K562 (cell line): ENCODE results near the gene PRM3. TPM values are rescaled to one million over a fixed set of nuclear protein-coding genes. Genes with fewer than 3 reads are reported as not detected.

ENCODE experiments used
- BCL6 ChIP-seq: fragments of 250-450 bp; sonication (Bioruptor Pico); IDR thresholded peaks from 2 replicates; pipeline ENCODE4 v1.4.0; 2020
- DNMT1 ChIP-seq: fragments of 450-650 bp; IDR thresholded peaks from 2 replicates; pipeline ENCODE4 v1.6.1; 2016; ENCODE audit warnings: antibody characterized with exemption, mild to moderate bottlenecking
- MYNN ChIP-seq, 2 experiments: sonication (generic); formaldehyde crosslinking in 1 of 2; IDR thresholded peaks; 2 replicates each; pipeline versions ENCODE4 v1.5.0 to v1.6.1; 2016 to 2020; ENCODE audit warnings: antibody characterized with exemption in 1 of 2, missing genetic modification reagents in 1 of 2
- NEUROD1 ChIP-seq: fragments of 150-350 bp; IDR thresholded peaks from 2 replicates; pipeline ENCODE4 v1.6.1; 2014; ENCODE audit warnings: borderline replicate concordance, low read length, low read depth; ENCODE audit not compliant: partially characterized antibody
- NFIC ChIP-seq: fragments of 450-650 bp; IDR thresholded peaks from 2 replicates; pipeline ENCODE4 v1.6.1; 2017; ENCODE audit warnings: mild to moderate bottlenecking, inconsistent platforms
- PTBP1 ChIP-seq: fragments of 200-400 bp; formaldehyde crosslinking; IDR thresholded peaks from 2 replicates; pipeline ENCODE4 v1.6.1; 2017; ENCODE audit warnings: low read depth, low read length
- SMAD4 ChIP-seq: fragments of 250-450 bp; sonication (Bioruptor Pico); conservative IDR thresholded peaks from 2 replicates; pipeline ENCODE4 v1.8.0; 2021; ENCODE audit warnings: inconsistent platforms, mild to moderate bottlenecking, moderate library complexity
- ZFP1 ChIP-seq: fragments of 450-650 bp; formaldehyde crosslinking; IDR thresholded peaks from 2 replicates; pipeline ENCODE4 v1.4.0; 2020; ENCODE audit warnings: mild to moderate bottlenecking, mixed read lengths
- ZNF561 ChIP-seq: fragments of 450-650 bp; formaldehyde crosslinking; conservative IDR thresholded peaks from 2 replicates; pipeline ENCODE4 v1.4.0; 2020; ENCODE audit warnings: mild to moderate bottlenecking, moderate library complexity
- ZNF583 ChIP-seq: fragments of 250-450 bp; sonication (Bioruptor Pico); IDR thresholded peaks from 2 replicates; pipeline ENCODE4 v1.4.0; 2020
- polyA plus RNA-seq, 8 experiments: library from polyadenylated mRNA; depleted of rRNA in 4 of 8; stranded (reverse) in 5 of 8; unstranded in 3 of 8; fragments of >200 nt; fragmentation: Nextera tagmentation in 2 of 8; fragmentation: Illumina TruSeq in 1 of 8; extraction: Ambion mirVana in 2 of 8; extraction: Trizol in 1 of 8; gene quantifications; 2 replicates each; pipeline versions ENCODE4 v1.2.1 to v1.2.3, GENCODE V29; 2011 to 2014; ENCODE audit warnings: inconsistent platforms in 1 of 8, missing spikeins in 1 of 8
- total RNA-seq, 7 experiments: library from RNA; depleted of rRNA in 6 of 7; stranded (reverse); fragments of >200 nt in 6 of 7; fragmentation: Illumina TruSeq in 2 of 7; extraction: Trizol in 2 of 7; gene quantifications; 2 replicates each; pipeline versions ENCODE4 v1.2.1 to v1.2.3, GENCODE V29; 2011 to 2021; ENCODE audit warnings: low replicate concordance in 1 of 7
- TF ChIP-seq, protein P1 (sequence below): fragments of 450-650 bp; IDR thresholded peaks from 2 replicates; pipeline ENCODE4 v1.6.1; 2016; ENCODE audit warnings: missing biosample characterization, missing genetic modification characterization
- TF ChIP-seq, protein P2 (sequence below): fragments of 450-650 bp; IDR thresholded peaks from 2 replicates; pipeline ENCODE4 v1.6.1; 2016; ENCODE audit warnings: mild to moderate bottlenecking, moderate library complexity
- TF ChIP-seq, protein P3 (sequence below): fragments of 450-650 bp; formaldehyde crosslinking; IDR thresholded peaks from 2 replicates; pipeline ENCODE4 v1.4.0; 2022; ENCODE audit warnings: missing genetic modification characterization

The PRM3 gene
- total and polyA plus RNA-seq, 9 of the 15 experiments (the other 6 are each of a cell fraction or from before 2014, with no cell fraction given): not detected

DNA sequence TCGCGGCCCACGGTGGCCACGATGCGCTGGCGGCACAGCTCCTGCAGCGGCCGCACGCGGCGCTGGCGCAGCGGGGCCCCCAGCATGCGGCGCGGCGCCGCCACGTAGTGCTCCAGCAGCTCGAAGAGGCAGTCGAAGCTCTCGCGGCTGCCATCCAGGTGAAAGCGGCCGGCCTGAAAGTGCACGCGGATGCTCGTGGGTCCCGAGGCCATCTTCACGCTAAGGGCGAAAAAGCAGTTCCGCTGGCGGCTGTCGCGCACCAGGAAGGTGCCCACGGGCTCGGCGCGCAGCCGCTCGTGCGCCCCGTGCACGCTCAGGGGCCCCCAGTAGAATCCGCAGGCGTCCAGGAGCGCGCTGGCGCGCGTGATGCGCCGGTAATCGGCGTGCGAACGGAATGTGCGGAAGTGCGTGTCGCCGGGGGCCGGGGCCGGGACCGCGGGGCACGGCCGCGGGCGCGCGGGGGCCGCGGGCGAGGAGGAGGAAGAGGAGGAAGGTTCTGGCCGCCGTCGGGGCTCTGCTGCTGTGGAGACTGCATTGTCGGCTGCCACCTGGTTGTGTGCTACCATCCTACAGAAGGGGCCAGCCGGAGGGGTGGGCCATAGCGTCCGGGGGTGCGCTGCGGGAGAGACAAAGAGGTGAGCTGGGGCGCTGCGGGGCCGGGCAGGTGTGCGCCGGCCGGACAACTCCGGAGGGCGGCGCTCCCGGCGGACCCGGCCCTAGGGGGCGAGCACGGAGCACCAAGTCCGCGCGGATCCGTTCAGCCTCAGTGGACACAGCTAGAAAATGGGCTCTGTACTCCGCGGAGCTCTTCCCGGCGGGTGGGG is 18.3 kb downstream of the PRM3 start (continued):
- TF ChIP-seq MYNN (IDR thresholded peaks at IDR 0.05) (no peak), MYNN (CRISPR knock-in tag; IDR thresholded peaks at IDR 0.05) (no peak), ZFP1 (CRISPR knock-in tag) (peak; percentile 46; the same call in 1 of the 2 replicates), NEUROD1 (no peak), SMAD4 (CRISPR knock-in tag) (peak; percentile 74), DNMT1 (no peak), BCL6 (no peak), NFIC (peak; percentile 34; the same call in 1 of the 2 replicates), ZNF561 (CRISPR knock-in tag) (no peak), PTBP1 (peak; percentile 71; the same call in 1 of the 2 replicates), ZNF583 (CRISPR knock-in tag) (peak; percentile 62; the same call in 1 of the 2 replicates)
- TF ChIP-seq, protein P1, sequence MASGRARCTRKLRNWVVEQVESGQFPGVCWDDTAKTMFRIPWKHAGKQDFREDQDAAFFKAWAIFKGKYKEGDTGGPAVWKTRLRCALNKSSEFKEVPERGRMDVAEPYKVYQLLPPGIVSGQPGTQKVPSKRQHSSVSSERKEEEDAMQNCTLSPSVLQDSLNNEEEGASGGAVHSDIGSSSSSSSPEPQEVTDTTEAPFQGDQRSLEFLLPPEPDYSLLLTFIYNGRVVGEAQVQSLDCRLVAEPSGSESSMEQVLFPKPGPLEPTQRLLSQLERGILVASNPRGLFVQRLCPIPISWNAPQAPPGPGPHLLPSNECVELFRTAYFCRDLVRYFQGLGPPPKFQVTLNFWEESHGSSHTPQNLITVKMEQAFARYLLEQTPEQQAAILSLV (tag): no peak
- TF ChIP-seq, protein P2, sequence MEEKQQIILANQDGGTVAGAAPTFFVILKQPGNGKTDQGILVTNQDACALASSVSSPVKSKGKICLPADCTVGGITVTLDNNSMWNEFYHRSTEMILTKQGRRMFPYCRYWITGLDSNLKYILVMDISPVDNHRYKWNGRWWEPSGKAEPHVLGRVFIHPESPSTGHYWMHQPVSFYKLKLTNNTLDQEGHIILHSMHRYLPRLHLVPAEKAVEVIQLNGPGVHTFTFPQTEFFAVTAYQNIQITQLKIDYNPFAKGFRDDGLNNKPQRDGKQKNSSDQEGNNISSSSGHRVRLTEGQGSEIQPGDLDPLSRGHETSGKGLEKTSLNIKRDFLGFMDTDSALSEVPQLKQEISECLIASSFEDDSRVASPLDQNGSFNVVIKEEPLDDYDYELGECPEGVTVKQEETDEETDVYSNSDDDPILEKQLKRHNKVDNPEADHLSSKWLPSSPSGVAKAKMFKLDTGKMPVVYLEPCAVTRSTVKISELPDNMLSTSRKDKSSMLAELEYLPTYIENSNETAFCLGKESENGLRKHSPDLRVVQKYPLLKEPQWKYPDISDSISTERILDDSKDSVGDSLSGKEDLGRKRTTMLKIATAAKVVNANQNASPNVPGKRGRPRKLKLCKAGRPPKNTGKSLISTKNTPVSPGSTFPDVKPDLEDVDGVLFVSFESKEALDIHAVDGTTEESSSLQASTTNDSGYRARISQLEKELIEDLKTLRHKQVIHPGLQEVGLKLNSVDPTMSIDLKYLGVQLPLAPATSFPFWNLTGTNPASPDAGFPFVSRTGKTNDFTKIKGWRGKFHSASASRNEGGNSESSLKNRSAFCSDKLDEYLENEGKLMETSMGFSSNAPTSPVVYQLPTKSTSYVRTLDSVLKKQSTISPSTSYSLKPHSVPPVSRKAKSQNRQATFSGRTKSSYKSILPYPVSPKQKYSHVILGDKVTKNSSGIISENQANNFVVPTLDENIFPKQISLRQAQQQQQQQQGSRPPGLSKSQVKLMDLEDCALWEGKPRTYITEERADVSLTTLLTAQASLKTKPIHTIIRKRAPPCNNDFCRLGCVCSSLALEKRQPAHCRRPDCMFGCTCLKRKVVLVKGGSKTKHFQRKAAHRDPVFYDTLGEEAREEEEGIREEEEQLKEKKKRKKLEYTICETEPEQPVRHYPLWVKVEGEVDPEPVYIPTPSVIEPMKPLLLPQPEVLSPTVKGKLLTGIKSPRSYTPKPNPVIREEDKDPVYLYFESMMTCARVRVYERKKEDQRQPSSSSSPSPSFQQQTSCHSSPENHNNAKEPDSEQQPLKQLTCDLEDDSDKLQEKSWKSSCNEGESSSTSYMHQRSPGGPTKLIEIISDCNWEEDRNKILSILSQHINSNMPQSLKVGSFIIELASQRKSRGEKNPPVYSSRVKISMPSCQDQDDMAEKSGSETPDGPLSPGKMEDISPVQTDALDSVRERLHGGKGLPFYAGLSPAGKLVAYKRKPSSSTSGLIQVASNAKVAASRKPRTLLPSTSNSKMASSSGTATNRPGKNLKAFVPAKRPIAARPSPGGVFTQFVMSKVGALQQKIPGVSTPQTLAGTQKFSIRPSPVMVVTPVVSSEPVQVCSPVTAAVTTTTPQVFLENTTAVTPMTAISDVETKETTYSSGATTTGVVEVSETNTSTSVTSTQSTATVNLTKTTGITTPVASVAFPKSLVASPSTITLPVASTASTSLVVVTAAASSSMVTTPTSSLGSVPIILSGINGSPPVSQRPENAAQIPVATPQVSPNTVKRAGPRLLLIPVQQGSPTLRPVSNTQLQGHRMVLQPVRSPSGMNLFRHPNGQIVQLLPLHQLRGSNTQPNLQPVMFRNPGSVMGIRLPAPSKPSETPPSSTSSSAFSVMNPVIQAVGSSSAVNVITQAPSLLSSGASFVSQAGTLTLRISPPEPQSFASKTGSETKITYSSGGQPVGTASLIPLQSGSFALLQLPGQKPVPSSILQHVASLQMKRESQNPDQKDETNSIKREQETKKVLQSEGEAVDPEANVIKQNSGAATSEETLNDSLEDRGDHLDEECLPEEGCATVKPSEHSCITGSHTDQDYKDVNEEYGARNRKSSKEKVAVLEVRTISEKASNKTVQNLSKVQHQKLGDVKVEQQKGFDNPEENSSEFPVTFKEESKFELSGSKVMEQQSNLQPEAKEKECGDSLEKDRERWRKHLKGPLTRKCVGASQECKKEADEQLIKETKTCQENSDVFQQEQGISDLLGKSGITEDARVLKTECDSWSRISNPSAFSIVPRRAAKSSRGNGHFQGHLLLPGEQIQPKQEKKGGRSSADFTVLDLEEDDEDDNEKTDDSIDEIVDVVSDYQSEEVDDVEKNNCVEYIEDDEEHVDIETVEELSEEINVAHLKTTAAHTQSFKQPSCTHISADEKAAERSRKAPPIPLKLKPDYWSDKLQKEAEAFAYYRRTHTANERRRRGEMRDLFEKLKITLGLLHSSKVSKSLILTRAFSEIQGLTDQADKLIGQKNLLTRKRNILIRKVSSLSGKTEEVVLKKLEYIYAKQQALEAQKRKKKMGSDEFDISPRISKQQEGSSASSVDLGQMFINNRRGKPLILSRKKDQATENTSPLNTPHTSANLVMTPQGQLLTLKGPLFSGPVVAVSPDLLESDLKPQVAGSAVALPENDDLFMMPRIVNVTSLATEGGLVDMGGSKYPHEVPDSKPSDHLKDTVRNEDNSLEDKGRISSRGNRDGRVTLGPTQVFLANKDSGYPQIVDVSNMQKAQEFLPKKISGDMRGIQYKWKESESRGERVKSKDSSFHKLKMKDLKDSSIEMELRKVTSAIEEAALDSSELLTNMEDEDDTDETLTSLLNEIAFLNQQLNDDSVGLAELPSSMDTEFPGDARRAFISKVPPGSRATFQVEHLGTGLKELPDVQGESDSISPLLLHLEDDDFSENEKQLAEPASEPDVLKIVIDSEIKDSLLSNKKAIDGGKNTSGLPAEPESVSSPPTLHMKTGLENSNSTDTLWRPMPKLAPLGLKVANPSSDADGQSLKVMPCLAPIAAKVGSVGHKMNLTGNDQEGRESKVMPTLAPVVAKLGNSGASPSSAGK: peak; percentile 98
- TF ChIP-seq, protein P3, sequence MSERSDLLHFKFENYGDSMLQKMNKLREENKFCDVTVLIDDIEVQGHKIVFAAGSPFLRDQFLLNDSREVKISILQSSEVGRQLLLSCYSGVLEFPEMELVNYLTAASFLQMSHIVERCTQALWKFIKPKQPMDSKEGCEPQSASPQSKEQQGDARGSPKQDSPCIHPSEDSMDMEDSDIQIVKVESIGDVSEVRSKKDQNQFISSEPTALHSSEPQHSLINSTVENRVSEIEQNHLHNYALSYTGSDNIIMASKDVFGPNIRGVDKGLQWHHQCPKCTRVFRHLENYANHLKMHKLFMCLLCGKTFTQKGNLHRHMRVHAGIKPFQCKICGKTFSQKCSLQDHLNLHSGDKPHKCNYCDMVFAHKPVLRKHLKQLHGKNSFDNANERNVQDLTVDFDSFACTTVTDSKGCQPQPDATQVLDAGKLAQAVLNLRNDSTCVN: no peak
